GM12875 (cell line): ENCODE results near the gene P2RY14.

Source experiments
- H3K4me3 ChIP-seq: one replicate; pipeline ENCODE4 v1.5.1; 2011; ENCODE audit warnings: low read depth, low read length, control low read depth
- TF ChIP-seq, protein P1 (sequence below): IDR thresholded peaks from 2 replicates; pipeline ENCODE4 v1.5.1; 2011; ENCODE audit warnings: low read depth, mild to moderate bottlenecking, control low read depth, inconsistent platforms, low read length, moderate library complexity, borderline replicate concordance; ENCODE audit not compliant: insufficient read depth

Gene P2RY14

DNA sequence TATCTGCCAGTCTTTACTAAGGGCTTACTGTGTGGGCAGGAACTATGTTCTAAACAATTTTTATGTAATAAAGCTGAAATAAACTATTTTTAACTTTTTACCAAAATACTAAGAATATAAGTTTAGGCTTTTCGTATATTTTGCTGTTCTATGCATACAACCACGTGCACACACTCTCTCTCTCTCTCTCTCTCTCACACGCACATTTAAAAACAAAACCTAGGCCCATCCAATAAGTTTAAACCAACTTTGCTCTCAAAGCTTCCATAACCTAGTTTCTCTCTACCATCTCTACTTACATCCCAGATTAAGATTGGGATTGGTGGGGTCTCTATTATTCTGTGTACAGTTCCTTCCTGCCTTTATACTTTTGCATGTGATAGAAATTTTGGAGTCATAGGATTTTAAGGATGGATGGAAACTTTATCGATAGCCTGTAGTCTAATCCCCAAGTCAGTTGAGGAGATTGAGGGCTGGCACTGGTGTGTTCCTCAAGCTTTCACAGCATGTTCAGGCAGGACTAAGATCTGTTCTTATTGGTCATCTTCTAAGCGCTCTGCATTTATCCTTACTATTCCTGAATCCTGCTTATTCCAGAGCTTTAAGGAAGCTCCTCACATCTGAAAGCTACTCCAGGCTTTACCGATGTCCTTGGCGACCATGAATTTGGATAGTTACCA is 77.2 kb downstream of the P2RY14 start:
- H3K4me3 ChIP-seq: no peak overlapping the region
- TF ChIP-seq, protein P1, sequence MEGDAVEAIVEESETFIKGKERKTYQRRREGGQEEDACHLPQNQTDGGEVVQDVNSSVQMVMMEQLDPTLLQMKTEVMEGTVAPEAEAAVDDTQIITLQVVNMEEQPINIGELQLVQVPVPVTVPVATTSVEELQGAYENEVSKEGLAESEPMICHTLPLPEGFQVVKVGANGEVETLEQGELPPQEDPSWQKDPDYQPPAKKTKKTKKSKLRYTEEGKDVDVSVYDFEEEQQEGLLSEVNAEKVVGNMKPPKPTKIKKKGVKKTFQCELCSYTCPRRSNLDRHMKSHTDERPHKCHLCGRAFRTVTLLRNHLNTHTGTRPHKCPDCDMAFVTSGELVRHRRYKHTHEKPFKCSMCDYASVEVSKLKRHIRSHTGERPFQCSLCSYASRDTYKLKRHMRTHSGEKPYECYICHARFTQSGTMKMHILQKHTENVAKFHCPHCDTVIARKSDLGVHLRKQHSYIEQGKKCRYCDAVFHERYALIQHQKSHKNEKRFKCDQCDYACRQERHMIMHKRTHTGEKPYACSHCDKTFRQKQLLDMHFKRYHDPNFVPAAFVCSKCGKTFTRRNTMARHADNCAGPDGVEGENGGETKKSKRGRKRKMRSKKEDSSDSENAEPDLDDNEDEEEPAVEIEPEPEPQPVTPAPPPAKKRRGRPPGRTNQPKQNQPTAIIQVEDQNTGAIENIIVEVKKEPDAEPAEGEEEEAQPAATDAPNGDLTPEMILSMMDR: no peak

DNA sequence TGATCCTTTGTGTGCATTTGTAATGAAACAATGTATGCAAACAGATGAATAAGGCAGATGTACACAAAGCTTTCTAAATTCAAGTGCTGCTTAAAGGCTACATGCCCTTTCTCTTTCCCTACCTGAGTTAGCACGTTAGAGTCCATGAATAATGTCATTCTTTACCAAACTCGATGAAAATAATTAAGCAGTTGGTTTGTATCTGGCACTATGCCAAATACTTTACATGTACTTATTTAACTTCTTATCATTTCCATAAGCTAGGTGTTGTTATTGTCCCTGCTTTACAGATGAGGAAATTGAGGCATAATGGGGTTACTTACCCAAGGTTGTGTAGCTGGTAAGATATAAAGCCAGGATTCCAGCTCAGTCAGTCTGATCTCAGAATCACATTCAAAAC is 77.8 kb downstream of the P2RY14 start:
- no peak overlapping the region for H3K4me3 ChIP-seq
- TF ChIP-seq, protein P1: no peak

DNA sequence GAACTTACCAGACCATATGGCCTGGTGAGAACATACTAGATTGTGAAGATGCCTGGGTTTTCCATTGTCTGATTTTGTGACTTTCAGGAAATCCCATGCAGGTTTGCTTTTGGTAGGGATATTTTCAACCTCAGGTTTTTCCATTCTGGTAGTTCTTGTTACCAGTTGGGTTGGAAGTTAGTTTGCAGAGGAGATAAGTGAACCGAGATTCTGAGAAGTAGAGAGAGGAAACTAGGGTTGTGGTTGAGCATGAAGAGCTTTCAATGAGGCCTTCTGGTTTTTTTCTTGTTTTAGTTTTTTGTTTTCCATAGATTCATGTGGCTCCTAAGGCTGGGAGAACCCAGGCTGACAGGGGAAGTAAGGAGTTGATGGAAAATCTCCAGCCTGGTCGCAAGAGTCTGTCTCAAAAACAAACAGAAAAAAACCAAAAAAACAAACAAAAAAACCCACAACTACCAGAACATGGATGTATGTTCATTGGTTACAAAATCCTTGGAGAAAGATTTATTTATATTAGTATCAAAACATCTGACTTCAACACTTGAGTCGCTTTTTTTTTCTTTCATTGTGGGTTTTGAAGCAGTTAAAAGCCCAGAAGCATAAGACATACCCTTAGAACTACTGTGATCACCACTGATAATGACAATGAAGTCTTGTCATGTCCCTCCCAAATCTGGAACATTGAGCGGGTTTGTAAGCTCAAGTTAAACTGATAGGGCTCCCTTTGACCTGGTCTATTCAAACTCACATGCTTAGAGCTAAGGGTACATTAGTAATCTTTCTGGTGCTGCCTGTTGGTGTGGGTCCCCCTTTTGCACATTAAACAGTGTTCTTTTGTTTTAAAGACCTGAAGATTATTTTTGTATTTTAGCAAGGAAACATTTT is 78.5 kb downstream of the P2RY14 start:
- no peak overlapping the region for H3K4me3 ChIP-seq
- TF ChIP-seq, protein P1: no peak

DNA sequence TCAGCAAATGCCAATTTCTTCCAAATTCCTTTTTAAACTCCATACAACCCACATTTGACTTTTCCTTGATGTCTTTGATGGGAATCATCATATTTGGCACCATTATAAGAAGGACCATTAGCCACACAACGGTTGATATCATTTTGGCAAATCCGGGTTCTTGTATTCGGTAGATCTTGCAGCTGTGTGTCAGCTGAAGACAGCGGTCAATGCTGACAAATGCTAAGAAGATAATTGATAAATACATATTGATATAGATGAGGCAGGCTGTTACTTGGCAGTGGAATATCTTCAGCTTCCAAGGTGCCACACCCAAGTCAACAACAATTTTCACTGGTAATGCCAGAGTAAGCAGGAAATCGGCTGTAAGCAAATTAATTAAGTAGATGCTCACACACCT is 79.5 kb downstream of the P2RY14 start:
- TF ChIP-seq, protein P1: no peak
- no peak overlapping the region for H3K4me3 ChIP-seq

DNA sequence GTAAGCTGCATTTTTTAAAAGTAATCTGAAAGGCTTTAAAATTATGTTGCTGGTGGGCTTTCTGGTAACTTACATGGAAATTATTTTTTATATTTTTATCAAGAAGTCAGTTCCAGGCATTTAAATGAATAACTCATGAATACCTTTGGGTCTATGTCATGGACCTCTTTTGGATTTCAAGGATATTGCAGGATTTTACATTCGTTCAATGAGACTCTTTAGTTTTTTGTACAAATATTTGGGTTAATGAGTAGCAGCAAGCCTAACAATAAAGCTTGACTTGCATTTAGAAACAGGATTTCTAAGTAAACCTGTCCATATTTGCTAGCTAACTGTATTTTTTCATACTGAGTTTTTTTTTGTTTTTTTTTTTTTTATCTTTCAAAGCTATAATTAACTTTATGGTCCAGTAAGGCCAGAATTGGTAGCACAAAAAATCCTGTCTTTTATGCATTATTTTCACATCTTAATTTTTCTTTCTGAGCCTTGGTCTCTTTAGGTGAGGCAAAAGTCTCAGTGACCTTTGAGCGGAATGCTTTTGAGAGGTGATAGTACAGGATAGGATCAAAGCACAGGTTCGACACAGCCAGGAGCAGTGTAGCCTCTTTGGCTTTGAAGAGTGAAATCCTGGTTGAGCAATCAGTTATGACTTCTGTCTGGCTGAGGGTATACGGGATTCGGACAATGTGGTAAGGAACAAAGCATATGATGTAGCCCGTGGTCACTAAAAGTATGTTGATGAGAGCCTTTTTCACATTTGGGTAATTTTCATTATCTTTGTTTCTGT is 80.2 kb downstream of the P2RY14 start:
- H3K4me3 ChIP-seq: no peak overlapping the region

DNA sequence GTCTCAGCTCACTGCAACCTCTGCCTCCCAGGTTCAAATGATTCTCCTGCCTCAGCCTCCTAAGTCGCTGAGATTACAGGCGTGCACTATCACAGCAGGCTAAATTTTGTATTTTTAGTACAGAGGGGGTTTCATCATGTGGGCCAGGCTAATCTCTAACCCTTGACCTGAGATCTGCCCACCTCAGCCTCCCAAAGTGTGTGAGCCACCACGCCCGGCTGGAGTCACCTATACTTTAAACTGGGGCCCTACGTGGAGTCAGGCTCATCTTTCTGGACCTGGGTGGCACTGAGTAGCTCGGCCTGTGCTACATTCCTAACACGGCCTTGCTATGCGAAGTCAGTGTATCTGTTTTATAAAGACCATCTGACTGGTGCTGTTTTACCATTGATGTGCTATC is 81.1 kb downstream of the P2RY14 start:
- no peak overlapping the region for H3K4me3 ChIP-seq

More for the DNA sequence above, 80.2 kb downstream of the P2RY14 start:
- TF ChIP-seq, protein P1: no peak

More for the DNA sequence above, 81.1 kb downstream of the P2RY14 start:
- TF ChIP-seq, protein P1: no peak
